ENCODE results near the gene DPH6.
A peak's percentile ranks its signal among the peaks of the same experiment; 100 is the strongest.
"Not testable (repeated sequence)": the region's sequence is repeated elsewhere in the genome, so short reads cannot be mapped to it uniquely, and the experiment has no call there.

DPH6 gene, protein sequence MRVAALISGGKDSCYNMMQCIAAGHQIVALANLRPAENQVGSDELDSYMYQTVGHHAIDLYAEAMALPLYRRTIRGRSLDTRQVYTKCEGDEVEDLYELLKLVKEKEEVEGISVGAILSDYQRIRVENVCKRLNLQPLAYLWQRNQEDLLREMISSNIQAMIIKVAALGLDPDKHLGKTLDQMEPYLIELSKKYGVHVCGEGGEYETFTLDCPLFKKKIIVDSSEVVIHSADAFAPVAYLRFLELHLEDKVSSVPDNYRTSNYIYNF
- 5.3 to 9.6 reads per million in 2 donors for total RNA-seq

DNA sequence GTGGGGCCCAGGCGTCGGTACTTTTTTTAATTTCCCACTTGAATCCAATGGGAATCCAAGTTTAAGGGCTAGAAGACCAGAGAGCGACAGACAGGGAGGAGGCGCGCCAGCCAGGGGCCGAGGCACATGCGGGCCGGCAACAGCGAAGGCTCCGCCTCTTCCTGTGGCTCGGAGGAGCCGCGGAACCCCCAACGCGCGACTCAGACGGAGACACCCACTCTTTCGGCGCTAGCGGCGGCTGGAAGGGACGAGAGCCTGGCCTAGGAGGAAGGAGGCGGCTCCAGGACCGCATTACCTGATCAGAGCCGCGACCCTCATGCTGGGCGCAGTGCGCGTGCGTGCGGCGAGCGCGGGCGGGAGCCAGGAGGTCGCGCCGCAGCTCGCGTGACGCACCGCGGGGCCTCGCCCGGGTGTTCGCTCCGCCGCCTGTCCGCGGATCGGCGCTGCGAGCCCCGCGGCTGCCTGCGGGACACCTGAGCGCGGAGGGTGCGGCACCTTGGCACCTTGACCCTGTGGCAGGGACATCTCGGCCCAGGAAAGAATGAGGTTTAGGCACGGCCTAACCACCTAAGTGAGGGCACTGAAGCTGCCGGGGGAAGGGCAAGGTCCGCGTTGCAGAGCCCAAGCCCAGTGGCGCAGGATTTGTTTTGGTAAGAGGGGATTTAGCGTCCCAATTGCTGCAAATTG lies at the start of gene DPH6:
TSS of gene DPH6 (minus strand) at position 342 of the 687 bp plus-strand sequence. CDS start at position 318, 24 bp downstream.
- DNase-seq: peak; percentile 53 to 88 (median 75)

- no peak for DNase-seq
Measured at GRCh38 chr15:35595656-35596055, 49.7 kb upstream of the DPH6 start.

- not testable (repeated sequence) for DNase-seq
Measured at GRCh38 chr15:35591987-35592386, 46.0 kb upstream of the DPH6 start.

- no peak for DNase-seq
Measured at GRCh38 chr15:35583863-35584528, 38.0 kb upstream of the DPH6 start.

- DNase-seq: no peak
Measured at GRCh38 chr15:35580606-35581005, 34.6 kb upstream of the DPH6 start.

GRCh38 chr15:35567392-35567791 lies 21.4 kb upstream of the DPH6 start:
- DNase-seq: no peak

DNA sequence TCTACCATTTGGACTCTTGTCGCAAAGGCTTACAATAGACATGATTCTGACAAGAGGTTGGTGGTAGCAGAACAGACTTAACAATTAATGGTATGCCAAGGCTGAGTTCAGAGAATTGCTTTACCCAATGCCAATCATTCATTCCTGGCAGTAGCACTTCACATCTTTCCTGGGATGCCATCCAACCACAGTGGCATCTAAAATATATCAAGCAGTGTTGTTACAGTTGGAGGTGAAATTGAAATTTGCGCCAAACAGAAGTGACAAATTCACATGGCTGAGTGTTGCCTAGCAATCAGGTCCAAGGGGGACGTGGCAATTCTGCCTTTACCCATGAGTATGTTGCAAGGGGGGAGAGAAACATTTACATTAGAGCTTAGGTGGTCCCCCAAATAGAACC lies 21.0 kb upstream of the DPH6 start:
- no peak for DNase-seq

- DNase-seq: no peak
Measured at GRCh38 chr15:35565901-35566300, 19.9 kb upstream of the DPH6 start.

DNA sequence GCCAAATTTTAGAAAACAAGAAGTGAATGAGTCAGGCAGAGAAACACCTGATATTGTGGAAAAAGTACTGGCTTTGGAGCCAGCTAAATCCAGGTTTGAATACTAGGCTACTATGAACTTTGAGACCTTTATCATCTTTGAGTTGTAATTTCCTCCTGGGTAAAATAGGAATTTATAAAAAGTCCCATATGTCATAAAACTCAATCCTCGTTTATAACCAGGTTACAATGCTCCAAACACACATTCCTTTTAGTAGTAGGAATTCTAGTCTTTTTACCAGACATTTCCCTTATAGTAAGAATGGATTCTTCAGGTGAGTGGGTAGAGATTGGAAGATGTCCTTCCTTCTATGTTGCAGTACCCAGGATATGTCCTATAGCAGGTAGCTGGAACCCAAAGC lies 16.7 kb upstream of the DPH6 start:
- DNase-seq: no peak

- no peak for DNase-seq
Measured at GRCh38 chr15:35561308-35561707, 15.3 kb upstream of the DPH6 start.

DNA sequence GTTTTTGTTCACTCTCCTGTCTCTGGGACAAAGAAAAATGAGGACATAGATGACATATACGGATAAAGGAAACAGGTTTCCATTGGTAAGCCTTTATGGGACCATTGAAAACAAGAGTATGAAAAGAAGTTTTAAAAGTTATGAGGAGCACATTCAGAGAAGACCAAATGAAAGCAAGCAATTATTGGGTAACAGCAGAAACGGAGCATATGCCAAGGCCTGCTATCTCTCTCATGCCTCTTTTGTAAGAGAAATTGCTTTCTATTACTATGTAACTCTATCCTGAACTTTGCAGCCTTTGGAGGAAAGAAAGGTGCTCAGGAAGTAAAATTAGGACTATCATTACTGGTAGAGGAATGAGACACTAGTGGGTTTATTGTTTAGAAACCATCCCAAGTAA lies 14.9 kb upstream of the DPH6 start:
- no peak for DNase-seq

GRCh38 chr15:35560258-35560657 lies 14.3 kb upstream of the DPH6 start:
- no peak for DNase-seq

- no peak for DNase-seq
Measured at GRCh38 chr15:35559683-35560082, 13.7 kb upstream of the DPH6 start.

DNA sequence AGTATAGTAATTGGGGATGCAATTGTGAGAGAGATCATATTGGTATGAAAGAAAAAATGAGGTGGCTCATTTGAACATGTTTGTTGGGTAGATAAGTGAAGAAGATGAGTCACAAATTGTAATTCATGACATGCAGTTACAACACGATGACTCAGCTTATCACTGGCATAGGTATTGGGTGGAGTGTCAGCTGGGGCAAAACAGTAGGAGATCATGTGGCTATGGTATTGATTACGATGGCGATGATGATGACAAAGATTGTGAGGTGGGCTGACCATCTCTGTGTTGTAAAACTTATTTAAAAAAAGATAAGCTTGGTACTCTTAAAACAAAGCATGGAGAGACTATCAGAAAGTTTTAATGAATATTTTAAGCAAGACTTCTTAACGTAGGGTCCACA lies 11.6 kb upstream of the DPH6 start:
- DNase-seq: peak in 1 of 5 experiments; percentile 75

DNA sequence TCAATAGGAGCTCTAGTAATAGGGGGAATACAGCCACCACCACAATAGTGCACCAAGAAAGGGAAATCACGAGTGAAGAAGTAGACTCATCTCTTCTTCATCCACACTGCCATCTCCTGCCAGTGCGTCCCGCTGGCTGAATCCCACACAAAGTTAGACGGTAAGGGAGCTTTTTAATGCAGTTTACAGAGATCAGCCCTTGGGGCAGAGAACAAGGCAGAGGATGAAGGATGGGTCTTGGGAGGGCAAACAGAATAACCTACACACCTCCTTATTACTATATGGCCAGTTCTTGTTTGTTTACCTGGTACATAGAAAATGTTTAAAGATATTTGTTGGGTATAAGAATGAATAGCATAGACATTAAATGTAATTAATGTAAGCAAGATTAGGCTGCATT lies 11.0 kb upstream of the DPH6 start:
- no peak for DNase-seq

- no peak for DNase-seq
Measured at GRCh38 chr15:35555244-35555643, 9.3 kb upstream of the DPH6 start.

- no peak for DNase-seq
Measured at GRCh38 chr15:35550957-35551356, 5.0 kb upstream of the DPH6 start.

GRCh38 chr15:35549567-35549966 lies 3.6 kb upstream of the DPH6 start:
- no peak for DNase-seq

- DNase-seq: no peak
Measured at GRCh38 chr15:35548435-35548834, 2.5 kb upstream of the DPH6 start.

GRCh38 chr15:35547775-35548364 lies 1.9 kb upstream of the DPH6 start:
- no peak for DNase-seq

- DNase-seq: no peak
Measured at GRCh38 chr15:35546511-35547381, 781 bp upstream of the DPH6 start.

GRCh38 chr15:35545316-35545823 lies 595 bp downstream of the DPH6 start:
- DNase-seq: peak in 1 of 5 experiments; percentile 27
